GM11168 (cell line): Measurements from ENCODE around the gene TMEM125.

Experiments used
- in situ Hi-C: fragments of 300-500 bp; cut with MboI; formaldehyde crosslinking; loops from one replicate; pipeline ENCODE4 v1.12.0; 2022; ENCODE audit warnings: low sequenced_read_pairs; ENCODE audit not compliant: unreplicated experiment

Gene TMEM125

DNA sequence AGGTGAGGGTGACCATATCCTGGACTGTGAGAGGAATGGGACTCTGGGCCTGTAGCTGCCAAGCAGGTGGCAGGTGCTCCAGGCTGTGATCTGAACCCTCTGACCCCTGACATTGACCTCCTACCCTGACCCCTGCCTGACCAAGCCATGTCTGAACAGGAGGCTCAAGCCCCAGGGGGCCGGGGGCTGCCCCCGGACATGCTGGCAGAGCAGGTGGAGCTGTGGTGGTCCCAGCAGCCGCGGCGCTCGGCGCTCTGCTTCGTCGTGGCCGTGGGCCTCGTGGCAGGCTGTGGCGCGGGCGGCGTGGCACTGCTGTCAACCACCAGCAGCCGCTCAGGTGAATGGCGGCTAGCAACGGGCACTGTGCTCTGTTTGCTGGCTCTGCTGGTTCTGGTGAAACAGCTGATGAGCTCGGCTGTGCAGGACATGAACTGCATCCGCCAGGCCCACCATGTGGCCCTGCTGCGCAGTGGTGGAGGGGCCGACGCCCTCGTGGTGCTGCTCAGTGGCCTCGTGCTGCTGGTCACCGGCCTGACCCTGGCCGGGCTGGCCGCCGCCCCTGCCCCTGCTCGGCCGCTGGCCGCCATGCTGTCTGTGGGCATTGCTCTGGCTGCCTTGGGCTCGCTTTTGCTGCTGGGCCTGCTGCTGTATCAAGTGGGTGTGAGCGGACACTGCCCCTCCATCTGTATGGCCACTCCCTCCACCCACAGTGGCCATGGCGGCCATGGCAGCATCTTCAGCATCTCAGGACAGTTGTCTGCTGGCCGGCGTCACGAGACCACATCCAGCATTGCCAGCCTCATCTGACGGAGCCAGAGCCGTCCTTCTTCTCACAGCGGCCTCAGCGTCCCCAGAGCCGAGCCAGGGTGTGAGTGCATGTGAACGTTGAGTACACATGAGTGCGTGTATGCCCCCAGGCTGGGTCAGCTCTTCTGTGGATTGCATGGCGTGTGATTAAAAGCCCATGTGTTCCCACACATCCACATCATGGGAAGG, 3.1 kb downstream of the TMEM125 start:
- in situ Hi-C loops, result no loop called here

DNA sequence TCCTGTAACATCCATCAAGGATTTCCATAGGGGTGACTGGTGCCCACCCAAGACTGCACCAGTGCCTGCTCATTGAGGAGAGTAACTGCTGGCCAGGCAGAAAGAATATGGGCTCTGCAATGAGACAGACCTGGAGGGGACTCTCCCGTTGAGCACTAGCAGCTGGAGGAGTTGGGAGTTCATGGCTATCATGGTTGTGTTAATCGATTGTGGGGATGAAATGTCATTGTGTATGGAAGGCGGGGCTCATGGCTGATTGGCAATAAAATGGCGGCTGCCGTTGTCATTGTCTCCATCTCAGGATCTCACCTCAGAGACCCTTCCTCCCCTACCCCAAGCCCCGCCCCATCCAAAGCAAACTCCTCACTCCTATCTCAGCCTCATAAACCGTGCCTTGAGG, 3.9 kb downstream of the TMEM125 start:
- in situ Hi-C loops, result no loop called here

DNA sequence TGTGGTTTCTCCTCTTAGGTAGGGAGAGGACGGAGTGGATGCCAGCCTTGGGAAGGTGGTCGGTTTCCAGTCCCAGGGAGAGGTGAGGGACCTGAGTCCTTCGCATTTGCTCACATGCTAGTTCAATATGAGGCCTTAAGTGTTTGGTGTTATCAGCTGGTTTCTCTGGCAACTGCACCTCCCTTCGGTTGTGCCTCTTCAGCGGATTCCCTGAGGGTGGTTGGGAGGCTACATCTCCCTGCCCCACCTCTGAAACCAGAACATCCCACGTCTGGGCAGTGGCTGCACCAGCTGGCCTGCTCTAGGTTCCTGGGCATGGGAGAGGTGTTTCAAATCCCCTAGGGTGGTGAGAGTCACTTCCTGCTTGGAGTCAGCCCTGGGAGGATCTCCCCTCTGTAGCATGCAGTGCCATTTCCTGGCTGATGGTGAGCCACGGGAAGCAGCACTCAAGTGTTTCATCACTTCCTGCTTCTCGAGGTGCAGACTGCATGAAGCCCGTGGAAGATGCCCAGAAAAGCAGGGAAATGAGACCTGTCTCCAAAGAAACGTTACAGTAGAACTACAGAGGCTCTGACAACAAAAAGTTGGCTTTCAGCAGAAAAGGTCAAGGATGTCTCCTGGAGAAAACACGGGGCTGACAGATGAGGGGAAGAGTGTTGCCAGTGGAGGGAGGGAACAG, 4.5 kb downstream of the TMEM125 start:
- in situ Hi-C loops, result no loop called here

- in situ Hi-C loops, result no loop called here
Measured at GRCh38 chr1:43274804-43275180, 5.0 kb downstream of the TMEM125 start.

- in situ Hi-C loops, result no loop called here
Measured at GRCh38 chr1:43275826-43276620, 6.2 kb downstream of the TMEM125 start.

GRCh38 chr1:43276673-43277072, 6.9 kb downstream of the TMEM125 start:
- in situ Hi-C loops, result no loop called here

- in situ Hi-C loops, result no loop called here
Measured at GRCh38 chr1:43277116-43277876, 7.5 kb downstream of the TMEM125 start.

GRCh38 chr1:43279161-43279560, 9.4 kb downstream of the TMEM125 start:
- in situ Hi-C loops, result no loop called here

- in situ Hi-C loops, result no loop called here
Measured at GRCh38 chr1:43279666-43280065, 9.9 kb downstream of the TMEM125 start.

GRCh38 chr1:43280692-43281091, 10.9 kb downstream of the TMEM125 start:
- in situ Hi-C loops, result no loop called here

- in situ Hi-C loops, result no loop called here
Measured at GRCh38 chr1:43282220-43283195, 12.7 kb downstream of the TMEM125 start.

DNA sequence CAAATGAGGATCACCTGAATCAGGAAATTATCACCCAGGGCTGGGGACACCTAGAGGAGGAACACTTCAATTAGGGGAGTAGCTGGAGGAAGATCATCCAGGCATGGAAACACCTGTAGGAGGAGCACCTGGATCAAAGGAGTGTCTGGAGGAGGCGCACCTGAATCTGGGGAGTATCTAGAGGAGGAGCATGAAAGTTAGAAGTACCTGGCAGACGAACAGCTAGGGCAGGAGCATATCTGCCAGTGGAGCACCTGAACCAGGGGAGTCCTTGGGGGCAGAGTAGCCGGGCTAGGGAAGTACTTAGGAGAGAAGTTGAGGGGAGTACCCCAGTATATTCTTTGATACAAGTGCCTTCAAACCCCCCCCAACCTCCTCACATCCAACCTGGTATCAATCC, 14.3 kb downstream of the TMEM125 start:
- in situ Hi-C loops, result no loop called here

GRCh38 chr1:43284546-43285110, 14.8 kb downstream of the TMEM125 start:
- in situ Hi-C loops, result no loop called here

GRCh38 chr1:43285269-43285990, 15.6 kb downstream of the TMEM125 start, which contains the start of gene C1orf210:
TSS of gene C1orf210 (minus strand) at chr1:43285581. CDS start at chr1:43283270, 2,311 bp downstream.
- in situ Hi-C loops, result no loop called here

GRCh38 chr1:43286115-43286514, 16.3 kb downstream of the TMEM125 start:
- in situ Hi-C loops, result no loop called here

- in situ Hi-C loops, result no loop called here
Measured at GRCh38 chr1:43286533-43286932, 16.8 kb downstream of the TMEM125 start.

- in situ Hi-C loops, result no loop called here
Measured at GRCh38 chr1:43288058-43288784, 18.4 kb downstream of the TMEM125 start.
